Measurements from ENCODE around the gene TNFRSF21.

Gene TNFRSF21

DNA sequence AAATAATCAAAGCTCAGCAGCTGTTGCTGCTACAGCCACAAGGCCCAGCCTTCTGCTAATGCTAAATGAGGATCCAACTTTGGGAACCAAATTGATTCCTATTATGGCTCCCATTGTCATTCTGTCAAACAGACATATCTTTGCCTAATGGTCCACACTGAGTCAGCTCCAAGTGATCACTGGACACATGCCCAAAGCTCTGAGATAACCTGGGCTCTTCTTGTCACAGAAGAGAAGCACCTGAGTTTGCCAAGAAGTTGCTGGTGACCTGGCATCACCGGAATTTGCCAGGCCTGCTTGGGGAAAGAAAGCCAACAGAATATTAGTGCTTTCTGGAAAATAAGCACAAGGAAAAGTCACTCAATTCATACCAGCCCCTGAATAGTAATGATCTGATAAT lies 5.8 kb downstream of the TNFRSF21 start:
- Histone ChIP-seq H3K27me3 (ENCODE audit: control insufficient read depth in 1 of 2, insufficient read depth in 2 of 2, low read length in 2 of 2) (no peaks in the 10 kb centered on the region), H3K4me3 (ENCODE audit: low read length in 2 of 2) (no peak overlapping the region), H3K27ac (ENCODE audit: low read length) (no peak overlapping the region), H3K4me1 (ENCODE audit: control insufficient read depth, insufficient read depth, low read length) (peaks cover 24% of the 10 kb centered on the region), H3K36me3 (ENCODE audit: control insufficient read depth in 2 of 2, insufficient read depth in 2 of 2, low read length in 2 of 2) (no peaks in the 10 kb centered on the region), H3K9me3 (ENCODE audit: control insufficient read depth in 2 of 2, low read length in 2 of 2) (no peaks in the 10 kb centered on the region), H3K9ac (ENCODE audit: low read length in 2 of 2) (no peak overlapping the region)

DNA sequence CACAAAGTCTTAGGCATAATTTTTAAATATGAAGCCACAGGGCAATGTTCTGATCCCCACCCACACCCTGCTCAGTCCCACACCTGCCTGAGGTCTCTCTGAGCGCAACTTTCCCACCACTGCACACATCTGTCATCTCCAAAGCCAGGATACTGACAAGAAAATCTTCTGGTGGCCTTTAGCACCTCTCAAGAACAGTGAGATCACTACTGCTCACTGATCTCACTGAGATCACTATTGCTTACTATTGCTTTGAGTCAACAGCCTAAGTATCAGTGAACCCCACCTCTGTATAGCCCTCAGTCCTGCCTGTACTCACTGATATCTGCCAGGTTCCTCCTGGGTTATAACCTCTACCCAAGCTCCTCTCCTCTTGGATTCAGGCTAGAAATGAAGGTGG lies 6.4 kb downstream of the TNFRSF21 start:
- Histone ChIP-seq H3K9ac (ENCODE audit: low read length in 2 of 2) (no peak overlapping the region), H3K4me1 (ENCODE audit: control insufficient read depth, insufficient read depth, low read length) (peaks cover 20% of the 10 kb centered on the region), H3K27ac (ENCODE audit: low read length) (no peak overlapping the region), H3K36me3 (ENCODE audit: control insufficient read depth in 2 of 2, insufficient read depth in 2 of 2, low read length in 2 of 2) (no peaks in the 10 kb centered on the region), H3K4me3 (ENCODE audit: low read length in 2 of 2) (no peak overlapping the region), H3K9me3 (ENCODE audit: control insufficient read depth in 2 of 2, low read length in 2 of 2) (no peaks in the 10 kb centered on the region), H3K27me3 (ENCODE audit: control insufficient read depth in 1 of 2, insufficient read depth in 2 of 2, low read length in 2 of 2) (no peaks in the 10 kb centered on the region)

DNA sequence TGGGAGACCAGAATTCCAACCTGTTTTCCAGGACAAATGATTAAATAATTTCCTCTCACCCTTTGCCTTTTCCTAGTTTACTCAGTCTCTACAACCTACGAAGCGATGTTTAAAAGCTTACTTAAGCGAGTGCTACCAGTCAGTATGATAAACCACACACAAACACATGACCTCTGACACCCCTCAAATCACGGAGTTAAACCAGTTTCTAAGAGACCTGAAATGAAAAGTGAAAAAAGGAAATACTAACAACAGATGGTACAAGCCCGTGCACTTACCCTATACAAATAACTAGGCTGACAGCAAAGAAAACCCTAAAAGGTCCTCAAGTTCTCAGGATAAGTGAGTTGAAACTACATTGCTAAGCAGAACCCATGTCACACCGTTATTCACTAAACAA lies 7.7 kb downstream of the TNFRSF21 start:
- Histone ChIP-seq H3K27ac (ENCODE audit: low read length) (no peak overlapping the region), H3K27me3 (ENCODE audit: control insufficient read depth in 1 of 2, insufficient read depth in 2 of 2, low read length in 2 of 2) (no peaks in the 10 kb centered on the region), H3K36me3 (ENCODE audit: control insufficient read depth in 2 of 2, insufficient read depth in 2 of 2, low read length in 2 of 2) (no peaks in the 10 kb centered on the region), H3K4me1 (ENCODE audit: control insufficient read depth, insufficient read depth, low read length) (peaks cover 11% of the 10 kb centered on the region), H3K4me3 (ENCODE audit: low read length in 2 of 2) (no peak overlapping the region), H3K9ac (ENCODE audit: low read length in 2 of 2) (no peak overlapping the region), H3K9me3 (ENCODE audit: control insufficient read depth in 2 of 2, low read length in 2 of 2) (no peaks in the 10 kb centered on the region)

DNA sequence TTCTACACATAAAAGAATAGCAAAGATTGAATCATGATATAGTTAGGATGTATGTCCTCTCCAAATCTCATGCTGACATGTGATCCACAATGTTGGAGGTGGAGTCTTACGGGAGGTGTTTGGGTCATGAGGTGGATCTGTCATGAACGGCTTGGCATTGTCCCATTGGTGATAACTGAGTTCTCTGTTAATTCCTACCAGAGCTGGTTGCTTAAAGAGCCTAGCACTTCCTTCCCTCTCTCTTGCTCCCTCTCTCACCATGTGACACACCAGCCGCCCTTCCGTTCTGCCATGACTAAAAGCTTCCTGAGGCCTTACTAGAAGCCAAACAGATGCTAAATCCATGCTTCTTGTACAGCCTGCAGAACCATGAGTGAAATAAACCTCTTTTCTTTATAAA lies 8.3 kb downstream of the TNFRSF21 start:
- peaks cover 6% of the 10 kb centered on the region for H3K4me1 ChIP-seq (ENCODE audit: control insufficient read depth, insufficient read depth, low read length)
- no peaks in the 10 kb centered on the region for H3K9me3 ChIP-seq (ENCODE audit: control insufficient read depth in 2 of 2, low read length in 2 of 2)
- H3K4me3 ChIP-seq (ENCODE audit: low read length in 2 of 2) = no peak overlapping the region
- H3K27me3 ChIP-seq (ENCODE audit: control insufficient read depth in 1 of 2, insufficient read depth in 2 of 2, low read length in 2 of 2) = no peaks in the 10 kb centered on the region
- H3K27ac ChIP-seq (ENCODE audit: low read length) = no peak overlapping the region
- no peak overlapping the region for H3K9ac ChIP-seq (ENCODE audit: low read length in 2 of 2)
- no peaks in the 10 kb centered on the region for H3K36me3 ChIP-seq (ENCODE audit: control insufficient read depth in 2 of 2, insufficient read depth in 2 of 2, low read length in 2 of 2)

DNA sequence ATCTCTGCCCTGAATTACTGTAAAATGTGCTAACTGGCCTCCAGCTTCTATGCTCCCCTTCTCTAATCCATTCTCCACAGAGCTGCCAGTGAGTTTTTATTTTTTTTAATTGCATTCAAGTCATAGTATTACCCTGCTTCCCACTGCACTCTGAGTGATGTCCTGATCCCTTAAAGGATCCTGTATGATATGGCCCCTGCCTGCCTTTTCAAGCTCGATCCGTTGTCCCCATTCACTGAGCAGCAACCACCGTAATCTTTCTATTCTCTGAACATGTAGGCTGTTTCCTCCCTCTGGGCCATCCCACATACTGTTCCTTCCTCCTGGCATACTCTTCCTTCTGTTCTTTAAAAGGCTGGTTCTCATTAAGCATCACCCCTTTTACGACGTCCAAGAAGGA lies 9.3 kb downstream of the TNFRSF21 start:
- Histone ChIP-seq H3K27ac (ENCODE audit: low read length) (no peak overlapping the region), H3K4me3 (ENCODE audit: low read length in 2 of 2) (no peak overlapping the region), H3K36me3 (ENCODE audit: control insufficient read depth in 2 of 2, insufficient read depth in 2 of 2, low read length in 2 of 2) (no peaks in the 10 kb centered on the region), H3K9ac (ENCODE audit: low read length in 2 of 2) (no peak overlapping the region), H3K27me3 (ENCODE audit: control insufficient read depth in 1 of 2, insufficient read depth in 2 of 2, low read length in 2 of 2) (no peaks in the 10 kb centered on the region), H3K9me3 (ENCODE audit: control insufficient read depth in 2 of 2, low read length in 2 of 2) (no peaks in the 10 kb centered on the region), H3K4me1 (ENCODE audit: control insufficient read depth, insufficient read depth, low read length) (peaks cover 5% of the 10 kb centered on the region)

DNA sequence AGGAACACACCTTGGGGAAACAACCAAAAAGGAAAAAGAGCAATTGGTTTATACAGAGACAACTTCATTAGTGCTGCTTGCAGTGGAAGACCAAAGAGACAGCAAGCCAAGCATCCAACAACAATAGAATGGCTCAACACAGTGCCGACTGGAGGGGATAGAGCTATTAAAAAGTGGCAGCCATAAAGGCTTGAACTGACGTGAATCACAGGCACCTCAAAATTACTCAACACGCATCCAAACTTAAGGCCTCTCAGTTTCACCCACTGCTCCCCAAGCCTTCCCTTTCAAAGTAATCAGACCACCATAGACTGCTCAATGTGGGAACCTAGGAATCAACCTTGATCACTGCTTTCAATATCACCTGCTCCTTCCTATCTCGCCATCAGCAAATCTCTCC lies 9.7 kb downstream of the TNFRSF21 start:
- Histone ChIP-seq H3K4me3 (ENCODE audit: low read length in 2 of 2) (no peak overlapping the region), H3K4me1 (ENCODE audit: control insufficient read depth, insufficient read depth, low read length) (peaks cover 5% of the 10 kb centered on the region), H3K27me3 (ENCODE audit: control insufficient read depth in 1 of 2, insufficient read depth in 2 of 2, low read length in 2 of 2) (no peaks in the 10 kb centered on the region), H3K9ac (ENCODE audit: low read length in 2 of 2) (no peak overlapping the region), H3K36me3 (ENCODE audit: control insufficient read depth in 2 of 2, insufficient read depth in 2 of 2, low read length in 2 of 2) (no peaks in the 10 kb centered on the region), H3K27ac (ENCODE audit: low read length) (no peak overlapping the region), H3K9me3 (ENCODE audit: control insufficient read depth in 2 of 2, low read length in 2 of 2) (no peaks in the 10 kb centered on the region)

DNA sequence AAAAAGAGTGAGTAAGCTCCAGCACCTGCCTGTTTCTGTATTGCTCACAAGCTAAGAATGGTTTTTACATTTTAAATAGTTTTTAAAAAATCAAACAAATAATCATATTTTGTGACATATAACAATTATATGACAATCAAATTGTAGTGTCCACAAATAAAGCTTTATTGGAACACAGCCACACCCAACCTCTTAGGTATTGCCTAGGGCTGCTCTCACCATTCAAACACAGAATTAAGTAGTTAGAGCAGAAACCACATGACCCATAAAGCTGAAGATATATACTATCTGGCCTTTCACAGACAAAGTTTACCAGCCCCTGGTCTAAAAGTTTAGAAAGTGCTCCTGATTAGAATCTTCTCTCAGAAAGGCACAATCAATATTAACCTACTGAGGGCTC lies 11.2 kb downstream of the TNFRSF21 start:
- Histone ChIP-seq H3K27ac (ENCODE audit: low read length) (no peak overlapping the region), H3K9ac (ENCODE audit: low read length in 2 of 2) (no peak overlapping the region), H3K9me3 (ENCODE audit: control insufficient read depth in 2 of 2, low read length in 2 of 2) (no peaks in the 10 kb centered on the region), H3K27me3 (ENCODE audit: control insufficient read depth in 1 of 2, insufficient read depth in 2 of 2, low read length in 2 of 2) (no peaks in the 10 kb centered on the region), H3K36me3 (ENCODE audit: control insufficient read depth in 2 of 2, insufficient read depth in 2 of 2, low read length in 2 of 2) (no peaks in the 10 kb centered on the region), H3K4me1 (ENCODE audit: control insufficient read depth, insufficient read depth, low read length) (peaks cover under 1% of the 10 kb centered on the region), H3K4me3 (ENCODE audit: low read length in 2 of 2) (no peak overlapping the region)

DNA sequence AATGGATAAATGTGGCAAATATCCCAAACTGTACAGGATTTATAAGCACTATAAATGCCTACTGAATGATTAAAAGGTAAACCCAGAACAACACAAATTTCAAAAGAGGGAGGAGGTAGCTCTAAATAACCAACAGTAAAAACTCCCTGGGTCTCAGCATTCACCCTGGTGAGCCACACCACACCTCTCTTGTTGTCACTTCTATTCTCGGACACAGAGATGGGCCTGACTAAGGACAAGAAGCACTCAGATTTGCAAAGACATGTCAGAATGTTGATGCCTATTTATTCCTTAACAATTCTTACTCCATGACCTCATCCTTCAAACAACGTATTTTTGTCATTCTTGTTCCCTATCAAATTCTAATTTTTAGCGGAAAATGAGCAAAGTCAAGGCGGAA lies 14.7 kb downstream of the TNFRSF21 start:
- peaks cover 2% of the 10 kb centered on the region for H3K4me1 ChIP-seq (ENCODE audit: control insufficient read depth, insufficient read depth, low read length)
- H3K27me3 ChIP-seq (ENCODE audit: control insufficient read depth in 1 of 2, insufficient read depth in 2 of 2, low read length in 2 of 2) = no peaks in the 10 kb centered on the region
- peaks cover 0 to 4% of the 10 kb centered on the region in 2 donors for H3K9me3 ChIP-seq (ENCODE audit: control insufficient read depth in 2 of 2, low read length in 2 of 2)
- no peak overlapping the region for H3K4me3 ChIP-seq (ENCODE audit: low read length in 2 of 2)
- no peaks in the 10 kb centered on the region for H3K36me3 ChIP-seq (ENCODE audit: control insufficient read depth in 2 of 2, insufficient read depth in 2 of 2, low read length in 2 of 2)
- no peak overlapping the region for H3K9ac ChIP-seq (ENCODE audit: low read length in 2 of 2)
- no peak overlapping the region for H3K27ac ChIP-seq (ENCODE audit: low read length)

DNA sequence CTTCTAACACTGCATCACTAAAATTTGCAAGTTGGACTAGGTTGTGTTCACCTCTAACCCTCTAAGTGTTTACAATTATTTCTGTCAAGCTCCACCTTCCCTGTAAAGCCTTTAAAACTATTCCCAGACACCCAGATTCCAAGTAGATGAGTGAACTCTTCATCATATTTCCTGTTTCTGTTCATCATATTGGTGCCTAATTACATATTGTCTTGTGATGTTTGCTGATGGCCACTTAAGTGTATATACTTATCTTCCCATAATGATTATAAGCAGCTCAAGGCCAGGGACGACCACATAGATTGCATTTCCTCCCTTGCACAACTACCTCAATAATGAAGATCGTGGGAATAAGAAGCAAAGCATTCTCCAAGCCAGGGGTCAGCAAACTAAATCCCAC lies 16.8 kb downstream of the TNFRSF21 start:
- H3K27ac ChIP-seq (ENCODE audit: low read length) = no peak overlapping the region
- no peak overlapping the region for H3K4me3 ChIP-seq (ENCODE audit: low read length in 2 of 2)
- peaks cover 0 to 4% of the 10 kb centered on the region in 2 donors for H3K9me3 ChIP-seq (ENCODE audit: control insufficient read depth in 2 of 2, low read length in 2 of 2)
- H3K9ac ChIP-seq (ENCODE audit: low read length in 2 of 2) = no peak overlapping the region
- H3K27me3 ChIP-seq (ENCODE audit: control insufficient read depth in 1 of 2, insufficient read depth in 2 of 2, low read length in 2 of 2) = no peaks in the 10 kb centered on the region
- H3K4me1 ChIP-seq (ENCODE audit: control insufficient read depth, insufficient read depth, low read length) = peaks cover 5% of the 10 kb centered on the region
- H3K36me3 ChIP-seq (ENCODE audit: control insufficient read depth in 2 of 2, insufficient read depth in 2 of 2, low read length in 2 of 2) = no peaks in the 10 kb centered on the region

DNA sequence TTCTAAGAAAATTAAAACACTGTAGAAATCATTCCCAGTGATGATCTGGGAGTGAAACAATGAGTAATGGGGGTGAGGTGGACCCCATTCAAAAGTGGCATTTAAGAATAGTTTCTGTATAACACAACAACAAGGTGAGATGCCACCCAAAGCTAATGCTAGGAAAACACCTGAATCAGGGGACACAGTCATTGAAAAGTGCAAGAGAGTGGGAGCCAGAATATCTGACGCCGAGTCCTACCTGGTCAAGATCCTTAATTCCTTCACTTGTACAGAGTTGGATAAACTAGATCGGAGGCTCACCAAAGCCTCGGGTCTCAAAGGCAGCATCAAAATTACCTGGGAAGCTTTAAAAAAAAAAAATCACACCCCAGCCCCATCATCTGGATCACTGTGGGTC lies 17.7 kb downstream of the TNFRSF21 start:
- Histone ChIP-seq H3K27ac (ENCODE audit: low read length) (no peak overlapping the region), H3K9me3 (ENCODE audit: control insufficient read depth in 2 of 2, low read length in 2 of 2) (peaks cover 0 to 4% of the 10 kb centered on the region in 2 donors), H3K4me3 (ENCODE audit: low read length in 2 of 2) (no peak overlapping the region), H3K36me3 (ENCODE audit: control insufficient read depth in 2 of 2, insufficient read depth in 2 of 2, low read length in 2 of 2) (no peaks in the 10 kb centered on the region), H3K27me3 (ENCODE audit: control insufficient read depth in 1 of 2, insufficient read depth in 2 of 2, low read length in 2 of 2) (no peaks in the 10 kb centered on the region), H3K4me1 (ENCODE audit: control insufficient read depth, insufficient read depth, low read length) (peaks cover 5% of the 10 kb centered on the region), H3K9ac (ENCODE audit: low read length in 2 of 2) (no peak overlapping the region)

DNA sequence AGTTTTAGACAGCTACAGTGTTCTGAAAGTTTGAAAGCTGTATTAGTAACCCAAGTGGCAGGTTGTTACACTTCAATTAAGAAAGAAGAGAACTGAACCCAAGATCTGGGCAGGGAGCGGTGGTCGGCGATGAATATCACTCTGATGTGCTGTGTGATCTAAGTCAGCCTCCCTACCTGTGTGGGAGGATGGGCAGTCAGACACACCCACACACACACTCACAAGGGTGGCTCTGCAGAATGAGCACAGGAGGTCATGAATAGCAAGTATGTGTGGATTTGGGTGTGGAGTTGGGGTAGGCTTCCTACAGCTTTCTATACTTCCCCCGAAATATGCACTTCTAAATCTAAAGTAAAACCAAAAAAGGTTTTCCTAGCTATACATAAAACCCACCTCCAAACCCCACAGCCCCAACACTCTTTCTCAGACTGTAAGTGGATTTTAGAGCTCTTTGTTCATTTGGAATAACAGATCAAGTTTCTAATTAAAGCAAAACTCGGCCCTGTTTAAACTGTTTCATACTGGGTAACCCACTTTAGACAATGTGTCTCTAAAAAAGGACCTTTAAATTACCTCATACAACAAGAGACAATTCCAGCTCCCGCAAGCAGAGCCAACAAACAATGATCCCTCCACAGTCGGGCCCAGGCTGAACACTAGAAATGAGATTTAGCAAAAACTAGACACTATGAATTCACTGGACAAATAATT lies 19.4 kb downstream of the TNFRSF21 start:
- Histone ChIP-seq H3K9me3 (ENCODE audit: control insufficient read depth in 2 of 2, low read length in 2 of 2) (peaks cover 0 to 4% of the 10 kb centered on the region in 2 donors), H3K9ac (ENCODE audit: low read length in 2 of 2) (no peak overlapping the region), H3K27me3 (ENCODE audit: control insufficient read depth in 1 of 2, insufficient read depth in 2 of 2, low read length in 2 of 2) (no peaks in the 10 kb centered on the region), H3K36me3 (ENCODE audit: control insufficient read depth in 2 of 2, insufficient read depth in 2 of 2, low read length in 2 of 2) (peaks cover 5 to 8% of the 10 kb centered on the region in 2 donors), H3K4me3 (ENCODE audit: low read length in 2 of 2) (no peak overlapping the region), H3K27ac (ENCODE audit: low read length) (no peak overlapping the region), H3K4me1 (ENCODE audit: control insufficient read depth, insufficient read depth, low read length) (peaks cover 5% of the 10 kb centered on the region)
